GM21360 (cell line): ENCODE results near the gene PROC.
"Not testable (repeated sequence)": the region's sequence is repeated elsewhere in the genome, so short reads cannot be mapped to it uniquely, and the experiment has no call there.

Experiments
- ATAC-seq: cut with Tn5 transposase; IDR thresholded peaks from one replicate; pipeline ENCODE4 v1.9.1; 2021; ENCODE audit warnings: mild to moderate bottlenecking, moderate library complexity; ENCODE audit not compliant: unreplicated experiment

Gene PROC

DNA sequence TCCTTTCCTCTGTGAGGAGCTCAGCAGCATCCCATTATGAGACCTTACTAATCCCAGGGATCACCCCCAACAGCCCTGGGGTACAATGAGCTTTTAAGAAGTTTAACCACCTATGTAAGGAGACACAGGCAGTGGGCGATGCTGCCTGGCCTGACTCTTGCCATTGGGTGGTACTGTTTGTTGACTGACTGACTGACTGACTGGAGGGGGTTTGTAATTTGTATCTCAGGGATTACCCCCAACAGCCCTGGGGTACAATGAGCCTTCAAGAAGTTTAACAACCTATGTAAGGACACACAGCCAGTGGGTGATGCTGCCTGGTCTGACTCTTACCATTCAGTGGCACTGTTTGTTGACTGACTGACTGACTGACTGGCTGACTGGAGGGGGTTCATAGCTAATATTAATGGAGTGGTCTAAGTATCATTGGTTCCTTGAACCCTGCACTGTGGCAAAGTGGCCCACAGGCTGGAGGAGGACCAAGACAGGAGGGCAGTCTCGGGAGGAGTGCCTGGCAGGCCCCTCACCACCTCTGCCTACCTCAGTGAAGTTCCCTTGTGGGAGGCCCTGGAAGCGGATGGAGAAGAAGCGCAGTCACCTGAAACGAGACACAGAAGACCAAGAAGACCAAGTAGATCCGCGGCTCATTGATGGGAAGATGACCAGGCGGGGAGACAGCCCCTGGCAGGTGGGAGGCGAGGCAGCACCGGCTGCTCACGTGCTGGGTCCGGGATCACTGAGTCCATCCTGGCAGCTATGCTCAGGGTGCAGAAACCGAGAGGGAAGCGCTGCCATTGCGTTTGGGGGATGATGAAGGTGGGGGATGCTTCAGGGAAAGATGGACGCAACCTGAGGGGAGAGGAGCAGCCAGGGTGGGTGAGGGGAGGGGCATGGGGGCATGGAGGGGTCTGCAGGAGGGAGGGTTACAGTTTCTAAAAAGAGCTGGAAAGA, 7.6 kb downstream of the PROC start:
- ATAC-seq, result no peak

DNA sequence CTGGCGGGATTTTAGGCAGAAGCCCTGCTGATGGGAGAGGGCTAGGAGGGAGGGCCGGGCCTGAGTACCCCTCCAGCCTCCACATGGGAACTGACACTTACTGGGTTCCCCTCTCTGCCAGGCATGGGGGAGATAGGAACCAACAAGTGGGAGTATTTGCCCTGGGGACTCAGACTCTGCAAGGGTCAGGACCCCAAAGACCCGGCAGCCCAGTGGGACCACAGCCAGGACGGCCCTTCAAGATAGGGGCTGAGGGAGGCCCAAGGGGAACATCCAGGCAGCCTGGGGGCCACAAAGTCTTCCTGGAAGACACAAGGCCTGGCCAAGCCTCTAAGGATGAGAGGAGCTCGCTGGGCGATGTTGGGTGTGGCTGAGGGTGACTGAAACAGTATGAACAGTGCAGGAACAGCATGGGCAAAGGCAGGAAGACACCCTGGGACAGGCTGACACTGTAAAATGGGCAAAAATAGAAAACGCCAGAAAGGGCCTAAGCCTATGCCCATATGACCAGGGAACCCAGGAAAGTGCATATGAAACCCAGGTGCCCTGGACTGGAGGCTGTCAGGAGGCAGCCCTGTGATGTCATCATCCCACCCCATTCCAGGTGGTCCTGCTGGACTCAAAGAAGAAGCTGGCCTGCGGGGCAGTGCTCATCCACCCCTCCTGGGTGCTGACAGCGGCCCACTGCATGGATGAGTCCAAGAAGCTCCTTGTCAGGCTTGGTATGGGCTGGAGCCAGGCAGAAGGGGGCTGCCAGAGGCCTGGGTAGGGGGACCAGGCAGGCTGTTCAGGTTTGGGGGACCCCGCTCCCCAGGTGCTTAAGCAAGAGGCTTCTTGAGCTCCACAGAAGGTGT, 8.5 kb downstream of the PROC start:
- no peak for ATAC-seq

DNA sequence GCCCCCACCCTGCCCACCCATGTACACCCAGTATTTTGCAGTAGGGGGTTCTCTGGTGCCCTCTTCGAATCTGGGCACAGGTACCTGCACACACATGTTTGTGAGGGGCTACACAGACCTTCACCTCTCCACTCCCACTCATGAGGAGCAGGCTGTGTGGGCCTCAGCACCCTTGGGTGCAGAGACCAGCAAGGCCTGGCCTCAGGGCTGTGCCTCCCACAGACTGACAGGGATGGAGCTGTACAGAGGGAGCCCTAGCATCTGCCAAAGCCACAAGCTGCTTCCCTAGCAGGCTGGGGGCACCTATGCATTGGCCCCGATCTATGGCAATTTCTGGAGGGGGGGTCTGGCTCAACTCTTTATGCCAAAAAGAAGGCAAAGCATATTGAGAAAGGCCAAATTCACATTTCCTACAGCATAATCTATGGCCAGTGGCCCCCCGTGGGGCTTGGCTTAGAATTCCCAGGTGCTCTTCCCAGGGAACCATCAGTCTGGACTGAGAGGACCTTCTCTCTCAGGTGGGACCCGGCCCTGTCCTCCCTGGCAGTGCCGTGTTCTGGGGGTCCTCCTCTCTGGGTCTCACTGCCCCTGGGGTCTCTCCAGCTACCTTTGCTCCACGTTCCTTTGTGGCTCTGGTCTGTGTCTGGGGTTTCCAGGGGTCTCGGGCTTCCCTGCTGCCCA, 9.3 kb downstream of the PROC start:
- ATAC-seq, result no peak

DNA sequence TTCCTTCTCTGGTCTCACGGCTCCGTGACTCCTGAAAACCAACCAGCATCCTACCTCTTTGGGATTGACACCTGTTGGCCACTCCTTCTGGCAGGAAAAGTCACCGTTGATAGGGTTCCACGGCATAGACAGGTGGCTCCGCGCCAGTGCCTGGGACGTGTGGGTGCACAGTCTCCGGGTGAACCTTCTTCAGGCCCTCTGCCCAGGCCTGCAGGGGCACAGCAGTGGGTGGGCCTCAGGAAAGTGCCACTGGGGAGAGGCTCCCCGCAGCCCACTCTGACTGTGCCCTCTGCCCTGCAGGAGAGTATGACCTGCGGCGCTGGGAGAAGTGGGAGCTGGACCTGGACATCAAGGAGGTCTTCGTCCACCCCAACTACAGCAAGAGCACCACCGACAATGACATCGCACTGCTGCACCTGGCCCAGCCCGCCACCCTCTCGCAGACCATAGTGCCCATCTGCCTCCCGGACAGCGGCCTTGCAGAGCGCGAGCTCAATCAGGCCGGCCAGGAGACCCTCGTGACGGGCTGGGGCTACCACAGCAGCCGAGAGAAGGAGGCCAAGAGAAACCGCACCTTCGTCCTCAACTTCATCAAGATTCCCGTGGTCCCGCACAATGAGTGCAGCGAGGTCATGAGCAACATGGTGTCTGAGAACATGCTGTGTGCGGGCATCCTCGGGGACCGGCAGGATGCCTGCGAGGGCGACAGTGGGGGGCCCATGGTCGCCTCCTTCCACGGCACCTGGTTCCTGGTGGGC, 10.0 kb downstream of the PROC start:
- no peak for ATAC-seq

DNA sequence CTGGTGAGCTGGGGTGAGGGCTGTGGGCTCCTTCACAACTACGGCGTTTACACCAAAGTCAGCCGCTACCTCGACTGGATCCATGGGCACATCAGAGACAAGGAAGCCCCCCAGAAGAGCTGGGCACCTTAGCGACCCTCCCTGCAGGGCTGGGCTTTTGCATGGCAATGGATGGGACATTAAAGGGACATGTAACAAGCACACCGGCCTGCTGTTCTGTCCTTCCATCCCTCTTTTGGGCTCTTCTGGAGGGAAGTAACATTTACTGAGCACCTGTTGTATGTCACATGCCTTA, 10.5 kb downstream of the PROC start:
- no peak for ATAC-seq

DNA sequence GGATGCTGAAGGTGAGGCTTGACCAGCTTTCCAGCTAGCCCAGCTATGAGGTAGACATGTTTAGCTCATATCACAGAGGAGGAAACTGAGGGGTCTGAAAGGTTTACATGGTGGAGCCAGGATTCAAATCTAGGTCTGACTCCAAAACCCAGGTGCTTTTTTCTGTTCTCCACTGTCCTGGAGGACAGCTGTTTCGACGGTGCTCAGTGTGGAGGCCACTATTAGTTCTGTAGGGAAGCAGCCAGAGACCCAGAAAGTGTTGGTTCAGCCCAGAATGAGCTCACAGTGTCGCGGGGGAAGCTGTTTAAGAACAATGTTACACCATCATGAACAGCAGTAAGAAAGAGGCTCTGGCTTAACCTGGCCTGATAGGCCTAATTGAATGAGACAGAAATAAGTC, 11.1 kb downstream of the PROC start:
- ATAC-seq, result no peak

DNA sequence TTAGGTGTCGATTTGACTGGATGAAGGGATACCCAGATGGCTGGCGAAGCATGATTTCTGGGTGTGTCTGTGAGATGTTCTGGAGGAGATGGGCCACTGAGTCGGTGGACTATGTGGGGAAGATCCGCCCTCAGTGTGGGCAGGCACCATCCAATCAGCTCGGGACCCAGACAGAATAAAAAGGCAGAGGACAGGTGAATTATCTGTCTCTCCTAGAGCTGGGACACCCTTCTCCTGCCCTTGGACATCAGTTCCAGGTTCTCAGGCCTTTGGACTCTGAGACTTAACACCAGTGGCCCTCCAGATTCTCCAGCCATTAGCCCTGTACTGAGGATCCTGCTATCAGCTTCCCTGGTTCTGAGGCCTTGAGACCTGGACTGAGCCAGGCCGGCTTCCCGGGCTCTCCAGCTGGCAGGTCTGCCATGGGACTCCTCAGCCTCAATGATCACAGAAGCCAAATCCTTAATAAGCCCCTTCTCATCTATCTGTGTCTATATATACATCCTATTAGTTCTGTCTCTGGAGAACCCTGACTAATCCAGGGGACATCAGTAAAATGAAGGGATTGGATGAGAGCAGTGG, 11.7 kb downstream of the PROC start:
- ATAC-seq, result no peak

DNA sequence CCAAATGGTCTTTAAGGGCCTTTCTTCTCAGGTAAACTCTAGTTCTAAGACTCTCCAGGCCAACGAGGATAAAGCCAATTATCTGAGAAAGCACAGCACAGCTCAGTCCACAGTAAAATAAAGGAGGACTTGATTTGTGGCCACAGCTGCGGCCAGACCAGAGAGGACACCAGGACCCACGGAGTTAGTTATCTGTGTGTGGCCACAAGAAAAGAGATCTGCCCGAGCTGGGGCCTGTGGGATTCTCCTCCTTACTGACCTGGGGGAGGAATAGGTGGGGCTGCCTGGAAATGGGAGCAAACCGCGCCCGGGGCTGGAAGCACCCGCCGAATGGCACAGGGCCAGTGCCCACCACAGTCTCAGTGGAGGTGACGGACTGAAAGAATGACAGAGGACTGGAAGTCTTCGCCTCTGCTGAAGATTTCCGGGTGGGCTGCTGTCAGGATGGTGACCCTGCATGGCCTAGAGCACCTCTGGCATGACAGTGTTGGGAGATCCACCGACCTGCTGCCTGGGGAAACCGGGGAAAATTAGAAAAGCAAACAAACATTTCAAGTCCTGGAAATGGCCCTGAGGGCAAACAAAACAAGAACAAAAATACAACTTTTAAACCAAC, 13.3 kb downstream of the PROC start:
- ATAC-seq, result no peak

DNA sequence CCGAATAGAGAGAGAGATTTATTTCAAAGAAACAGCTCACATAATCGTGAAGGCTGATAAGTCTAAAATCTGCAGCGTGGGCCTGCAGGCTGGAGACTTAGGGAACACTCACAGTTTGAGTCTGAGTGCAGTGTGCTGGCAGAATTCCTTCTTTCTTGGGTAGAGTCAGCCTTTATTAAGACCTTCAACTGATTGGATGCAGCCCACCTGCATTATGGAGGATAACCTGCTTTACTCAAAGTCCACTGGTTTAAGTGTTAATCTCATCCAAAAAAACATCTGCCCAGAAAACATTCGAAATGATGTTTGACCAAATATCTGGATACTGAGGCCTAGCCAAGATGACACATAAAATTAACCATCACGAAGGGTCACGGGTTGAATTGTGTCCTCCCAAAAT, 16.3 kb downstream of the PROC start:
- no peak for ATAC-seq

DNA sequence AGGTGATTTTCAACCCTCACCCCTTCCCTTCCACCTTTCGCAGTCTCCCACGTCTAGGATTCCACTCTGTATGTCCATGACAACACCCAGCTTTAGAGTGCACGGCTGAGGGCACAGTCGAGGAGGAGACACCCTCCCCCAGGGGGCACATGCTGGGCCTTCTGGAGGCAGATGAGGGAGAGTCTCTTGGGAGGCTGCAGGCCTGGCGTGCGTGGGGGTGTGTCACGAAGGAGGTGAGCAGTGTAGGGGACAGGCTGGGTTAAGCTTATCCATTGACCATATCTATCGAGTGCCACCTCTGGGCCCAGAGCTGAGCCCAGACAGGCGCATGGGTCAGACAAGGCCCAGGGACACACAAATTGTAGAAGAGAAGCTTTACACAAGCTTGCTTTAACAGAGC, 18.8 kb downstream of the PROC start:
- no peak for ATAC-seq

DNA sequence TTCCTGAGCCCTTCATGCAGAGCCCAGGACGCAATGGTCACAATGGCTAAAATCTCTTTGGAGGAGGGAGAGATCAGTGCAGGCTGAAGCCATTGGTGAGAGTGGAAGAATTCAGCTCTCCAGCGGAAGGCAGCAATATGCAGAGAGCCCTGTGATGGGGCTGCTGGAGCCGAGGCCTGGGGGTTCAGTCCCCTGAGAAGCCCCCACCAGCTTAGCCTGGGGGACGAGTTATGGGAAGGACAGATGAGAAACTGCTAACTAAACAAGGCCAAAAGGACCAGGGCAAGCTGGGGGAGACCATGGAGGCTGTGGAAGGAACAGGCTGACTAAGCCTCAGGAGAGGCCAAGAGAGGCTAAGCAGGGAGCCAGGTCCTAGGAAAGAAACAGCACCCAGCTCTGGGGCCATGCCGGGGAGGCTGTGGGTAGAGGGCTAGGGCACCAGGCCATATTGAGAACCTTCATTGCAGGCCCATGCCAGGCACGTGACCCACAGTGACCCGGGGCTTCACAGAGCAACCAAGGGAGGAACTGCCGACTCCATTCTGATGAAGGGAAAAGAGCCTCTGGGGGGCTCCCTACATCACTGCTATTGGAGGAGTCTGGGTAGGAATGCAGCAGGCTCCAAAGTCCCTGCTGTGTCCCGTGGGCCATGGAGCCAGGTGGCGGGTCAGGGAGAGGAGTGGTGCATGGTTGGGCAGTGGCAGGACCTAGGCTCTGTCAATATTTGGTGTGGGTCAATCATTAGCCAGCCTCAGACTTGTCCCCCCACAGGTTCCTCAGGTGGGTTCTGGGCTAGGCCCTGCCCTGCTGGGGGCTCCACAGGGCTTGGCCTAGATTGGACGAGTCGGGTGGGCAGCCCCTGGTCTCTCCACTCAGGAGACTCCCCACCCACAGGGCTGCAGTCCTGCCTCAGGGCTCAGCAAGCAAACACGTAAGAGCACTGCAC, 19.8 kb downstream of the PROC start:
- ATAC-seq, result no peak

DNA sequence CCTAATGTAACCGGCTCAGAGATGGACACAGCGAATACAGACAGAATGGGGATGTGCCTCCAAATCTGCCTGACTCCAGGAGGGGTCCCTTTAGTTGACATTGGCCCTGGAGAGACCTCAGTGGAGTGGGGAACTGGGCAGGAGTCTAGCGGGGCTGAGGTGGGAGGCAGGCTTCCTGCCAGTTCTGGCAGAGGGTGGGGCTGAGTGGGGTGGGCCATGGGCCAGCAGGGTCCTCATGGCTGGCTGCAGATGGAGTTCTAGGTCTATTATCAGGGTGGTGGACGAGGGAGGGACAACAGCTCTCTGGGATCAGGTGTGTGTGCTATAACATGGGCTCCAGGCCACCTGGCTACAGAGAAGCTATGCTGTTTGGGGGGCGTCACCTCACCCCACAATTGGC, 21.1 kb downstream of the PROC start:
- no peak for ATAC-seq

DNA sequence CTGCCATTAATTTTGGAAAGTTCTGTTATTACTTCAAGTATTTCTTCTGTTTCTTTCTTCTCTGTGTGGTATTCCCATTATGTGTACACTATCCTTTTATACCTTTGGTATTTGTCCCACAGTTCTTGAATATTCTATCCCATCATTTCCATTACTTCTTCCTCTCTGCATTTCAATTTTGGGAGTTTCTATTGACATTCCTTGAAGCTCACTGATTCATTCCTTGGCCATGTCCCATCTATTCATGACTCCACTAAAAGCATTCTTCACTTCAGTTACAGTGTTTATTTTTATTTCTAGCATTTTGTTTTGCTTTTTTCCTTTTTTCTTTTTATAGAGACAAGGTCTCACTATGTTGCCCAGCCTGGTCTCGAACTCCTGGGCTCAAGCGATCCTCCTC, 30.3 kb downstream of the PROC start:
- ATAC-seq, result no peak

DNA sequence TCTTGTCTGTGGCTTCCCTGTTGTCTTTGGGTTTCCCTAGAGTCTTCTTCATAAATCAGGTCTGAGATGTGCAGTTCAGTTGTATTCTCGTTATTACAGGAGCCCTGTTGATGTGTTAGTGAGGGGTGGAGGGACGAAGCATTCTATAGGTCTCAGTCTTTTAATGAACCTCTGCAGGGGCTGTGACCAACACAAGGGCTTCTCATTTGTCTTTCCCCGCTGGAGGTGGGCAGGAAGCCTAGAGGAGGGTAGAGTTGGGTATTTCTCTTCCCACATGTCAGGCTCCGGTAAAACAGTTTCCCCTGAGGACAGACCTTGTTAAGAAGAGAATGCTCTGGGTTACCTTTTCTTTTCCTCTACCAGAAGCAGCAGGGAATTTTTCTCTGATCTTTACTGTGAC, 31.2 kb downstream of the PROC start:
- no peak for ATAC-seq

DNA sequence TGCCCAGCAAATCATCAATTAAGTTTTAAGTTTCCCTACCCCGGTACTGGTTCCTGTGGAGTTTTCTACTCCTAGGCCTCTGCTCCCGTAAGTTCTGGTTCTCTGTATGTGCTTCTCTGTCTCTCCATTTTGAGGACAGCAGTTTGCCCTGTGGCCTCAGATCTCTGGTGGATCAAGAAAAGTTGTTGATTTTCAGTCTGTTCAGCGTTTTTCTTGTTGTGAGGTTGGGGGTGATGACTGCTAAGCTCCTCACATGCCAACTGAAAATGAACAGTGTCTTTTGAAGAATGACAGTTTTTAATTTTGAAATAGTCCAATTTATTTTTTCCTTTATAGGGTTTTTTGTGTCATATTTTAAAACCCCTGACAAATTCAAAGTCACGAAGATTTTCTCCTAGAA, 31.7 kb downstream of the PROC start:
- no peak for ATAC-seq

DNA sequence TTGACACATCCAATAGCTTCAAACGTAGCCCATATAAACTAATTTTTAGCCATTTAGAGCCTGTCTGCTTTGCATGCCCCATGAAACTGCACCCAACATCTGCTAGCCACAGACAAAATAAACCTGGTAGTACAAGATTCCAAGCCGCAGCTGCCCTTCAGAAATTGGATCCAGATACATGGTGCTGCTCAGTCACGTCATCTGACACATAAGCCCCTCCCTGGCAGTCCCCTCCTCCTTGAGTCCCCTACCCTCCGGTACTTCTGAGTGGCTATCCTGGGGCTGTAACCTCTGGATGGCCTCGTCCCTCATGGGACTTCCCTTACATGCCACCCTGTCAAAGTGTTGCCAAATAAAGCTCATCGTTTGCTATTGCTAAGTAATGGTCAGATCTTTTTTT, 33.8 kb downstream of the PROC start:
- no peak for ATAC-seq

DNA sequence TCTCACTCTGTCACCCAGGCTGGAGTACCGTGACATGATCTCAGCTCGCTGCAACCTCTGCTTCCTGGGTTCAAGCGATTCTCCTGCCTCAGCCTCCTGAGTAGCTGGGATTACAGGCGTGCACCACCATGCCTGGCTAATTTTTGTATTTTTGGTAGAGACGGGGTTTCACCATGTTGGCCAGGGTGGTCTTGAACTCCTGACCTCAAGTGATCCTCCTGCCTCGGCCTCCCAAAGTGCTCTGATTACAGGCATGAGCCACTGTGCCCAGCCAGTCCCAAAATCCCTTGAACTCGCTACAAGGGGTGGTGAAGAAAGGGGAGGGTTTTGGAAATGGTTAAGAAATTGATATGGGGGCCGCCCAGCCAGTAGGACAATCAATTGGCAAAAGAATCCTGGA, 34.2 kb downstream of the PROC start:
- ATAC-seq, result not testable (repeated sequence)

DNA sequence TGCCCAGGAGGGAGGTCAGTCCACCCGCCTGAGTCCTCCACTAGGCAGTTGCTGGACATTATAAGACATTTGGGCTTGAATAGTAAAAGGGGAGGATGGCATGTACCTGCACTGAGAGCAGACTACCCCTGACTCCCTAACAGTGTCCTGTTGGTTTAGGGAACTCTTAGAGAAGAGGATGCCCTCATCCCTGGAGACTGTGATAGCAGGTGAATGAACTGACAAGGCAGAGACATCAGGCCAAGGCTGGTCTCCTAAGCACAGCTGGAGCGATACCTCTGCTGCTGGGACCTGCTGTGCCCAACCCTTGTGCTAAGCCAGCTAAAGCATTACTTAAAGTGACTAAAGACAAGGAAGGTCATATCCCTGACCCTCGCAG, 34.8 kb downstream of the PROC start:
- ATAC-seq, result no peak
